Hepatocyte (in vitro differentiated cells): ENCODE measurements around the gene TSPAN4.

Source experiments
- CTCF ChIP-seq: fragments of 200-600 bp; sonication (generic); IDR thresholded peaks from 2 replicates; pipeline ENCODE4 v1.5.1; 2016; ENCODE audit warnings: antibody characterized with exemption, mild to moderate bottlenecking; ENCODE audit not compliant: poor library complexity
- EZH2 ChIP-seq: fragments of 200-600 bp; sonication (generic); IDR thresholded peaks from 2 replicates; pipeline ENCODE4 v1.6.1; 2016; ENCODE audit warnings: antibody characterized with exemption, mild to moderate bottlenecking, borderline replicate concordance
- EZH2phosphoT487 ChIP-seq: fragments of 200-600 bp; sonication (generic); IDR thresholded peaks from one replicate; pipeline ENCODE4 v1.6.1; 2018; ENCODE audit warnings: antibody characterized with exemption, mild to moderate bottlenecking, low read depth, moderate library complexity; ENCODE audit not compliant: unreplicated experiment, severe bottlenecking

GRCh38 chr11:864898-865297 lies 22.2 kb downstream of the TSPAN4 start:
- no peak for TF ChIP-seq EZH2
- no peak for TF ChIP-seq CTCF
- no peak for TF ChIP-seq EZH2phosphoT487
